H1 (cell line): Measurements from ENCODE around the gene CALML4. TPM values are rescaled to one million over a fixed set of nuclear protein-coding genes. Genes with fewer than 3 reads are reported as not detected.

Experiments
- SIN3A ChIP-seq, 2 experiments: IDR thresholded peaks in 1 of 2; conservative IDR thresholded peaks in 1 of 2; 2 replicates each; pipeline ENCODE4 v1.6.1; 2011 to 2012; ENCODE audit warnings: low read length in 2 of 2, improper control_type of control experiment in 1 of 2, low read depth in 1 of 2, mild to moderate bottlenecking in 1 of 2
- TAF1 ChIP-seq: IDR thresholded peaks from 2 replicates; pipeline ENCODE4 v1.6.1; 2011; ENCODE audit warnings: mild to moderate bottlenecking, low read depth, low read length
- polyA plus RNA-seq, 7 experiments: library from polyadenylated mRNA; depleted of rRNA in 3 of 7; stranded (reverse) in 5 of 7; unstranded in 2 of 7; fragments of >200 nt in 5 of 7; fragments of 200-250 nt in 2 of 7; gene quantifications; 1 replicate in 5 of 7; 2 replicates in 1 of 7; 4 replicates in 1 of 7; pipeline versions ENCODE4 v1.2.1 to v1.2.3, GENCODE V29; 2011 to 2013; ENCODE audit warnings: missing spikeins in 2 of 7, mixed read lengths in 2 of 7
- total RNA-seq: library from RNA; stranded (reverse); fragmentation: NEBNext Ultra II Directional; extraction: Animal tissue kit (Norgen Biotek cat#: 25700); gene quantifications from 2 replicates; pipeline ENCODE4 v1.2.1, GENCODE V29; 2021

Gene CALML4
- total and polyA plus RNA-seq, 2 of the 8 experiments (the other 6 are each of a cell fraction or from before 2014, with no cell fraction given) = 3.8 to 12.5 TPM

DNA sequence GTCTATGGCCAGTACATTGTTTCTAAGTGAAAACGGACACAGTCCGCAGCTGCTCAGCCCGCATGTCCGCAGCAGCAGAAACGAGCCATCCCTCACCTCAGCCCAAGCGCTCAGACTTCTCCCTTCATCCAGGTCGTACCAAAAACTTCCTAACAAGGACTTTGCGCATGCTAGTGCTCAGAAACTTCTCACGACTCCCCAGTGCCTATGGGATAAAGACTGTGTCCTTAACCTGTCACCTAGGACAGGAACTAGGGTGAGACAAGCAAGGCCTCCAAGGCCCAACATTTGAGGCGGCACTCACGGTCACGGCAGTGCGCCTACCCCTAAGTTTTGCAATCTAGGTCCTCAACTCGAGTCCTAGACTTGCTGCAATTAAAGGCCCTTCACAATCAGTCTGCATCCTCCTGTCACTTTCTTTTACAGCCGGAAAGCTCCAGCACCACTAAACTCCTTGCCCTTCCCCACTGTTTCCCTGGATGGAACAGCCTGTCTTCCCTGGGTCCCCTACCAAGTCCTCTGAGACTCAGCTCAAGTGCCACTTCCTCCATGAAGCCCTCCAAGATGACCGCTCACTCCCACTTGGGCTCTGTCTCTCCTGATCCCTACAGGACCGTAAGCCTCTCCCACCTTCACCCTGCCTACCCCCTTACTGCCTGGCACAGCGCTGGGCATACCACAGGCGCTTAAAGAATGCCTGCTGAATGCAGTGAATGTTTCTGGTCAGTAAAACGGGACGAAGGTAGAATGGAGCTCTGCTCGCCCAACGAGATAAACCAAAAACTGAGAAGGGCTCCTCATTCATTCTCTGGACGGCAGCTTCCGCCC, 23.2 kb upstream of the CALML4 start (continued):
- TF ChIP-seq SIN3A (conservative IDR thresholded peaks at IDR 0.05 in 1 of 2, IDR thresholded peaks at IDR 0.05 in 1 of 2; ENCODE audit: low read depth in 1 of 2, low read length in 2 of 2) = peak in 1 of 2 experiments; percentile 37; a peak in 1 of 4 replicates
- TF ChIP-seq TAF1 = no peak
- TF ChIP-seq, all 59 proteins: peak for 2
